Upper lobe of left lung (tissue), 6 donors: Measurements from ENCODE around the gene MAJIN. TPM values are rescaled to one million over a fixed set of nuclear protein-coding genes. Genes with fewer than 3 reads are reported as not detected.

Experiments
- ATAC-seq, 2 donors: fragments of 200-7000 bp; cut with Tn5 transposase; one replicate each; pipeline ENCODE4 v1.9.1; 2022; ENCODE audit warnings: mild to moderate bottlenecking in 2 of 2, moderate library complexity in 2 of 2; ENCODE audit not compliant: low FRiP score in 2 of 2
- DNase-seq, 2 donors: peaks; one replicate each; pipeline ENCODE4 v3.0.0-alpha.2; 2019 to 2020
- H3K27ac ChIP-seq, 4 donors: fragments of 200-600 bp; sonication (generic); one replicate each; pipeline ENCODE4 v1.5.1; 2016 to 2019
- H3K27me3 ChIP-seq, 4 donors: fragments of 200-600 bp; sonication (generic); one replicate each; pipeline ENCODE4 v1.5.1; 2017 to 2019
- H3K36me3 ChIP-seq, 4 donors: fragments of 200-600 bp; sonication (generic); one replicate each; pipeline ENCODE4 v1.5.1; 2016 to 2019
- H3K4me1 ChIP-seq, 4 donors: fragments of 200-600 bp; sonication (generic); one replicate each; pipeline ENCODE4 v1.5.1; 2018 to 2019
- H3K4me3 ChIP-seq, 4 donors: fragments of 200-600 bp; sonication (generic); one replicate each; pipeline ENCODE4 v1.5.1; 2017 to 2019; ENCODE audit warnings: mild to moderate bottlenecking in 2 of 4, moderate library complexity in 1 of 4
- H3K9me3 ChIP-seq, 4 donors: fragments of 200-600 bp; sonication (generic); one replicate each; pipeline ENCODE4 v1.5.1; 2018 to 2019
- EP300 ChIP-seq, 4 donors: sonication (generic); formaldehyde crosslinking; IDR thresholded peaks; one replicate each; pipeline ENCODE4 v1.5.1; 2017; ENCODE audit warnings: antibody characterized with exemption in 4 of 4, control low read depth in 2 of 4
- POLR2A ChIP-seq, 4 donors: fragments of 450-650 bp; IDR thresholded peaks; one replicate each; pipeline ENCODE4 v1.5.1; 2016 to 2017; ENCODE audit warnings: antibody characterized with exemption in 4 of 4, mild to moderate bottlenecking in 2 of 4
- POLR2AphosphoS5 ChIP-seq, 2 donors: sonication (generic); formaldehyde crosslinking; IDR thresholded peaks; one replicate each; pipeline ENCODE4 v1.5.1; 2017; ENCODE audit warnings: antibody characterized with exemption in 2 of 2
- WGBS, 2 donors: methylation state at CpG; one replicate each; pipeline ENCODE4 v1.1.5; 2017 to 2018; 5-methylcytosine and 5-hydroxymethylcytosine counted together
- total RNA-seq, 6 donors: library from RNA; depleted of rRNA in 4 of 6; stranded (reverse); fragments of >200 nt in 4 of 6; gene quantifications; one replicate each; pipeline versions ENCODE4 v1.1.0 to v1.2.1, GENCODE V29; 2016 to 2021
- TF ChIP-seq, protein P1 (sequence below), 6 experiments: fragments of 450-650 bp in 4 of 6; fragments of 200-600 bp in 2 of 6; sonication (generic) in 2 of 6; IDR thresholded peaks; one replicate each; pipeline ENCODE4 v1.5.1; 2016 to 2019; ENCODE audit warnings: antibody characterized with exemption in 6 of 6
- donor health status: DM: no; HTN: no; CAD: no; lungs with moderate emphysema.
- donor health status: DM: no; HTN: yes; CAD: no; lungs with severe emphysema.

The MAJIN gene
- total RNA-seq, 6 donors from 2014 or later: 0.15 TPM; not detected in 5

- Histone ChIP-seq H3K4me1 (no peaks in the 10 kb centered on the region), H3K9me3 (no peaks in the 10 kb centered on the region), H3K27me3 (no peaks in the 10 kb centered on the region), H3K27ac (no peak overlapping the region), H3K36me3 (peaks cover 35 to 99% (median 83%) of the 10 kb centered on the region in 4 donors), H3K4me3 (no peak overlapping the region)
- ATAC-seq (no peak), DNase-seq (peak in 1 of 2 donors; percentile 63)
- TF ChIP-seq, protein P1, sequence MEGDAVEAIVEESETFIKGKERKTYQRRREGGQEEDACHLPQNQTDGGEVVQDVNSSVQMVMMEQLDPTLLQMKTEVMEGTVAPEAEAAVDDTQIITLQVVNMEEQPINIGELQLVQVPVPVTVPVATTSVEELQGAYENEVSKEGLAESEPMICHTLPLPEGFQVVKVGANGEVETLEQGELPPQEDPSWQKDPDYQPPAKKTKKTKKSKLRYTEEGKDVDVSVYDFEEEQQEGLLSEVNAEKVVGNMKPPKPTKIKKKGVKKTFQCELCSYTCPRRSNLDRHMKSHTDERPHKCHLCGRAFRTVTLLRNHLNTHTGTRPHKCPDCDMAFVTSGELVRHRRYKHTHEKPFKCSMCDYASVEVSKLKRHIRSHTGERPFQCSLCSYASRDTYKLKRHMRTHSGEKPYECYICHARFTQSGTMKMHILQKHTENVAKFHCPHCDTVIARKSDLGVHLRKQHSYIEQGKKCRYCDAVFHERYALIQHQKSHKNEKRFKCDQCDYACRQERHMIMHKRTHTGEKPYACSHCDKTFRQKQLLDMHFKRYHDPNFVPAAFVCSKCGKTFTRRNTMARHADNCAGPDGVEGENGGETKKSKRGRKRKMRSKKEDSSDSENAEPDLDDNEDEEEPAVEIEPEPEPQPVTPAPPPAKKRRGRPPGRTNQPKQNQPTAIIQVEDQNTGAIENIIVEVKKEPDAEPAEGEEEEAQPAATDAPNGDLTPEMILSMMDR (IDR thresholded peaks at IDR 0.05): no peak
- TF ChIP-seq POLR2A (IDR thresholded peaks at IDR 0.05) (no peak), POLR2AphosphoS5 (IDR thresholded peaks at IDR 0.05) (no peak), EP300 (IDR thresholded peaks at IDR 0.05) (no peak)
- 94 to 96% methylated on average over 13 to 17 of the region's 17 CpGs for WGBS, 2 donors
These were observed 71.1 kb downstream of the MAJIN start for GRCh38 chr11:64900774-64901173.

DNA sequence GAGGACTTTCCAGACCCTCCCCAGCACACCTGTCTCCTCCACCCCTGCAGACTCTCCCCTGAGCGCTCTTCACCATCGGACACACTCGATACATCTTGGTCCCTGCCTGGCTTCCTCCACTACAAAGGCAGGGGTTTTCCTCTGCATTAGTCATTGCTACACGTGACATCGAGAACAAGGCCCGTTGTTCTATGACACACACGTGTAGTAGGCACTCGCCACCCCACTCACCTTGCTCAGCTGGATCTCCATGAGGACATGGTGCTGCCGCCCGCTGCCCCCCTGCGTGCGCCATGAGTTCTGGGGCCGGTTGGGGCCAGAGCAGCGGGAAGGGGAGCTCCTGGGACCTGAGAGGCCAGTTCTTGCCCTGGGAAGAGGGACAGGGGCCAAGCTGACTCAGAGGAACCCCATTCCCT, 71.6 kb downstream of the MAJIN start:
- DNase-seq (peak in 1 of 2 donors; percentile 64), ATAC-seq (no peak)
- Histone ChIP-seq H3K4me3 (no peak overlapping the region), H3K27me3 (no peaks in the 10 kb centered on the region), H3K36me3 (peaks cover 33 to 97% (median 80%) of the 10 kb centered on the region in 4 donors), H3K4me1 (no peaks in the 10 kb centered on the region), H3K9me3 (no peaks in the 10 kb centered on the region), H3K27ac (no peak overlapping the region)
- 87 to 88% methylated on average over 12 to 14 of the region's 14 CpGs for WGBS, 2 donors
- no peak for TF ChIP-seq EP300 (IDR thresholded peaks at IDR 0.05)
- TF ChIP-seq, protein P1 (IDR thresholded peaks at IDR 0.05): no peak
- no peak for TF ChIP-seq POLR2AphosphoS5 (IDR thresholded peaks at IDR 0.05)
- TF ChIP-seq POLR2A (IDR thresholded peaks at IDR 0.05): no peak

DNA sequence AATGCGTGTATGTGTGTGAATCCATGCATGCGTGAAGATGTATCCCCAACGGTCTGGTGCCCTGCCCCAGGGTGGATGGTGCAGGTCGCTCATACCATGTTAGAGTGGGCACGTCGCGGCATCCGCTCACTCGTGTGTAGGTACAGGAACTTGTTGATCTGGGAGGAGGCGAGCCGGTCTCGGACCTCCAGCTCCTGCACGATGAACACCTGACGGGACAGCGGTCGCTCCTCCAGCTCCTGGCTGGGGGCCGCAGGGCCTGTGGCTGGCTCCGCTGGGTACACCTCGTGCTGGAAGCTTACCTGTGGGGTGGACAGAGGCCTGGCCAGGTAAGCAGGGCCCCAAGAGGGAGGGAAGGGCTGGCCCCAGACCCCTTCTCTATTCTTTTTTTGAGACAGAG, 73.4 kb downstream of the MAJIN start:
- peaks cover 31 to 90% (median 72%) of the 10 kb centered on the region in 4 donors for H3K36me3 ChIP-seq
- H3K27ac ChIP-seq: no peak overlapping the region
- no peak for TF ChIP-seq EP300 (IDR thresholded peaks at IDR 0.05)
- no peak for TF ChIP-seq POLR2AphosphoS5 (IDR thresholded peaks at IDR 0.05)
- TF ChIP-seq, protein P1 (IDR thresholded peaks at IDR 0.05): no peak
- TF ChIP-seq POLR2A (IDR thresholded peaks at IDR 0.05): no peak
- ATAC-seq (no peak), DNase-seq (peak in 1 of 2 donors; percentile 80)
- no peaks in the 10 kb centered on the region for H3K27me3 ChIP-seq
- H3K9me3 ChIP-seq: no peaks in the 10 kb centered on the region
- no peak overlapping the region for H3K4me3 ChIP-seq
- 90 to 97% methylated on average over 7 to 19 of the region's 19 CpGs for WGBS, 2 donors
- peaks cover 6 to 12% (median 8%) of the 10 kb centered on the region in 4 donors for H3K4me1 ChIP-seq

GRCh38 chr11:64898076-64898445, 73.8 kb downstream of the MAJIN start:
- Histone ChIP-seq H3K27me3 (no peaks in the 10 kb centered on the region), H3K4me1 (peaks cover 8 to 17% (median 11%) of the 10 kb centered on the region in 4 donors), H3K4me3 (no peak overlapping the region), H3K9me3 (no peaks in the 10 kb centered on the region), H3K36me3 (peaks cover 26 to 85% (median 67%) of the 10 kb centered on the region in 4 donors), H3K27ac (no peak overlapping the region)
- DNase-seq: peak in 1 of 2 donors; percentile 38
- 90 to 100% methylated on average over 6 to 9 of the region's 9 CpGs for WGBS, 2 donors
- no peak for TF ChIP-seq EP300 (IDR thresholded peaks at IDR 0.05)
- TF ChIP-seq POLR2AphosphoS5 (IDR thresholded peaks at IDR 0.05): no peak
- TF ChIP-seq, protein P1 (IDR thresholded peaks at IDR 0.05): no peak
- no peak for TF ChIP-seq POLR2A (IDR thresholded peaks at IDR 0.05)
- no peak for ATAC-seq
